Measurements from ENCODE around the gene RREB1.

Gene RREB1

DNA sequence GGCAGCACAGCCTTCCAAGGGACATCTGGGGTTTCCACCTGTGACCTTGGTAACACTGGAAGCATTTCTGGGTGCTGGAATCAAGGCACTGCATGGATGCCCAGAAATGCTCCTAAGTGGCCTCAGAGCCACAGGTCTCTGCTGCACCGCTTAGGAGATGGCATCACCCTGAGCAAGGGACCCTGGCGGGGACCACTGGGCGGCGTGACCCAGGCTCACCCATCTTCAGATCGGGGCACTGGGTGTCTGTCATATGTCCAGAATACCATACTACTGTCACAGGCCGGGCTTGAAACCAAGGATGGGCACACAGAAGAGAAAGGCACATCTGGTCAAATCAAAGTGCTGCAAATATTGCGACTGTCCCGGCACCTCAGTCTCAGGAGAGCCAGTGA is 159.3 kb downstream of the RREB1 start:
- TF ChIP-seq, protein P1, sequence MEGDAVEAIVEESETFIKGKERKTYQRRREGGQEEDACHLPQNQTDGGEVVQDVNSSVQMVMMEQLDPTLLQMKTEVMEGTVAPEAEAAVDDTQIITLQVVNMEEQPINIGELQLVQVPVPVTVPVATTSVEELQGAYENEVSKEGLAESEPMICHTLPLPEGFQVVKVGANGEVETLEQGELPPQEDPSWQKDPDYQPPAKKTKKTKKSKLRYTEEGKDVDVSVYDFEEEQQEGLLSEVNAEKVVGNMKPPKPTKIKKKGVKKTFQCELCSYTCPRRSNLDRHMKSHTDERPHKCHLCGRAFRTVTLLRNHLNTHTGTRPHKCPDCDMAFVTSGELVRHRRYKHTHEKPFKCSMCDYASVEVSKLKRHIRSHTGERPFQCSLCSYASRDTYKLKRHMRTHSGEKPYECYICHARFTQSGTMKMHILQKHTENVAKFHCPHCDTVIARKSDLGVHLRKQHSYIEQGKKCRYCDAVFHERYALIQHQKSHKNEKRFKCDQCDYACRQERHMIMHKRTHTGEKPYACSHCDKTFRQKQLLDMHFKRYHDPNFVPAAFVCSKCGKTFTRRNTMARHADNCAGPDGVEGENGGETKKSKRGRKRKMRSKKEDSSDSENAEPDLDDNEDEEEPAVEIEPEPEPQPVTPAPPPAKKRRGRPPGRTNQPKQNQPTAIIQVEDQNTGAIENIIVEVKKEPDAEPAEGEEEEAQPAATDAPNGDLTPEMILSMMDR (IDR thresholded peaks at IDR 0.05), result no peak

DNA sequence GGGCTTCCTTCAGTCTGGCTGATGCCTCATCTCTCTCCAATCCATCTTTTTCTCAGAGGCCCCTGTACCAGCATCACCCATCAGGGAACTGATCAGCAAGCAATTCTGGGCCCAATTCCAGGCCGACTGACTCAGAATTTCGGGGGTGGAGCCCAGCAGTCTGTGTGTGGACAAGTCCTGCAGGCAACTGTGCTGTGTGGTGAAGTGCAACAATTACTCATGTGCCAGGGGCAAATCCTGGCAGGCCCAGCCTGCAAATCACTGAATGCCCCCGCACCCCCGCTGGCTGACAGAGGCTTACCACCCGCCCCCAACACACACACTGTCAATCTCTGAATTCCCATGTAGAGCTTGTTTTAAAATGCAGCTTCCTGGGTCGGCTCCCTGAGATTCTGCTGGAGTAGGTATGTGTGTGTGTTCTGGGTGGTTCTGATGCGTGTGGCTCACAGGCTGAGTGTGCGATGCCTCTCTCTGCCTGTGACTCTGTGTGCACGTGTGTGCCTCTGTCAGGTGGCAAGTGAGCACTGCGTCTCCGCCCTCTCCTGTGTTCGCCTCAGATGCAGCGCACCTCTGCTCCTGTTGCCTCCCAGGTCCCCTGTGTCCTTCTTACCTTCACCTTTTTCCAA is 159.8 kb downstream of the RREB1 start:
- TF ChIP-seq, protein P1 (IDR thresholded peaks at IDR 0.05), result no peak

DNA sequence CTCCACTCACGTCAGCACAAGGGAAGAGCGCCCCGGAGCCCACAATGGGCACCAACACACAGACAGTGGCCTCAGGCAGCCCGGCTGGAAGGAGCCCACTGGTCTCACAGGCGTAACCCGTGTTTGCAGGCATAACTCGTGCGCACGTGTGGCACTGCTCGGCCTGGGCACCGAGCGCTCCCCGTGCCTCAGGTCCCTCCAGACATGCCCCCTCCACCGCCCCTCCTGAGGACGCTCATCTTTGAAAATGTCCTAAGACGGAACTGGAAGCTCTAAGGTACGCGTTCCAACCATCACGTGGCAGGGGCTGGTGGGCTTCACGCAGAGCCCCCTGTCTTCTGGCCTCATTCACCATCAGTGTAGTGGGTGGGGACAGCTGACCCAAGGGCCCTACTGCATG is 160.6 kb downstream of the RREB1 start:
- TF ChIP-seq, protein P1 (IDR thresholded peaks at IDR 0.05), result no peak

DNA sequence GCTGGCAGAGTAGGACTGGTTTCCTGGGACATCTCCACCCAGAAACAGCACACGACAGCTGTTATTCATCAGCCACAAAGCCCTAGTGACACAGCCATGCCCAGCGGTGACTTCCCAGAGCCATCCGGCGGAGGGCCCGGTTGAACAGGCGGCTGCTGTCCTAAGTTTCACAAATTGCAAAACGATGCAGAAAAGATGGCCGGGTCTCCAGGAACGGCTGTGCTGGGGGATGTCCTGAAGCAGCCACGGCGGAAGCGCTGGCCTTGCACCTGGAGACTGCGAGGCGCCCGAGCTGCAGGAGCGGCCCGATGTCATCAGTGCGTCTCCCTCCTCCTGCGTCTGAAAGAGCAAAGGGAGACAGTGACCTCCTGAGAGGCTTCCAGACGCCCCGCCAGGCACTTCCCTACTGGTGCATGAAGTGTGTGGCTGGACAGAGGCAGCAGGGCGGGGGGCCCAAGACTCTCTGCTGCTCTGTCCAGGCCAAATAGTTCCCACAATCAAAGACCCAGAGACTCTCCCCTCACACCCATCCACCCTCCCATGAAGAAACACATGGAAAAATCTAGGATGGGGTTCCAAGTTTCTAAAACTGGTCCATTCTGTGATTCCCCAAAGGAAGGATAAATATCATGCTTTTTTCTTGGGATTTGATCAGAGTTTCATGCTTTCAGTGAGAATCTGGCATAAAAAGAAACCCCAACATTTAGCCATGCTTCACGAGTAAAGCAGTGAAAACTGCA is 161.2 kb downstream of the RREB1 start:
- TF ChIP-seq, protein P1 (IDR thresholded peaks at IDR 0.05), result no peak

DNA sequence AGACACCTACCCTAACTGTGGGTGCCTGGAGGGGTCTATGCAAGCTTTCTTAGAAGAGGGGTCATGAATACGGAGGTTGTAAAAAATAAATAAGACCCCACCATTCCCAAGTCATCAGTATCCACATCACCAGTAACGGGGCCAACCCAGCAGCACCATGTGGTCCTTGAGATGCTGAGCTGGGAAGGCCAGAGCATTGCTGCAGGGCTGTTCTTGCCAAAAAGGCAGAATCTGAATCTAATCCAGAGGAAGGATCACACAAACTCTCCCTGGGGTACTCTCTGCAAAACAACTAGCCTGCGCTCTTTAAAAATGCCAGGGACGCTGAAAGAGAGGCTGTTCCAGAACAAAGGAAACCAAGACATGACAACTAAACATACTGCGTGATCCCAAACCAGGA is 162.1 kb downstream of the RREB1 start:
- TF ChIP-seq, protein P1 (IDR thresholded peaks at IDR 0.05), result no peak

DNA sequence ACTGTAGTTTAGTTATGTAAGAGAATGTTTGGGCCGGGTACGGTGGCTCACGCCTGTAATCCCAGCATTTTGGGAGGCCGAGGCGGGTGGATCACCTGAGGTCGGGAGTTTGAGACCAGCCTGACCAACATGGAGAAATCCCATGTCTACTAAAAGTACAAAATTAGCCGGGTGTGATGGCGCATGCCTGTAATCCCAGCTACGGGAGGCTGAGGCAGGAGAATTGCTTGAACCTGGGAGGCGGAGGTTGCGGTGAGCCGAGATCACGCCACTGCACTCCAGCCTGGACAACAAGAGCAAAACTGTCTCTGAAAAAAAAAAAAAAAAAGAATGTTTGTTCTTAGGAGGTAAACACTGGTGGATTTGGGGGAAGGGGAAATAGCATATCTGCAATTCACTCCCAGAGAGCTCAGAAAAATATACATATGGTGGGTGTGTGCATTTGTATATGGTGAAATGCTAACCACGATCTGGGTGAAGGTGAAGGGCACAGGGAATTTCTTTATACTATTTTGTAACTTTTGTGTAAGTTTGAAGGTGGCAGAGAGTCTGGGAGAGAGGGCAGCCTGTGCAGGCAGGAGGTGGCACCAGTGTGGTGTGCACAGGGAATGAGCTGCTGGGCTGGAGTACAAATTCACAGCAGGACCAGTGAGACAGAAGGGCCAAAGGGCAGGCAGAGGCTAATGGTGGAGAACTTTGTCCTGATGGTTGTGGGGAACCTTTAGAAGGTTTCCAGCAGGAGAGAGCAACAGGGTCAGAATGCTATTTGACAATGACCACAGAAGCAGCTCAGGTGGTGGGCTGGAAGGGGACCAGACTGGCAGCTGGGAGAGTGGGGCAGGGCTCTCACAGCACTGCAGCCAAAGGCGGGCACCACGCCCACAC is 162.8 kb downstream of the RREB1 start:
- TF ChIP-seq, protein P1 (IDR thresholded peaks at IDR 0.05), result no peak

DNA sequence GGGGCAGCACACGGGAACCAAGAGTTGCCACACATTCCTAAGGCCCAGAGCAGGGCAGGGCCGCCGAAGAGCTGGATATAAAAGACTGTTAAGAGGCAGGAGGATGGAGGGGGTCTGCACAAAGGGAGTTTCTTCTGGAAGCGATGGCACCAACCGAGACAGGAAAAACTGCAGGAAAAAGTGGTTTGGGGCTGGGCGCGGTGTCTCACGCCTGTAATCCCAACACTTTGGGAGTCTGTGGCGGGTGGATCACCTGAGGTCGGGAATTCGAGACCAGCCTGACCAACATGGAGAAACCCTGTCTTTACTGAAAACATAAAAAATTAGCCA is 163.4 kb downstream of the RREB1 start:
- TF ChIP-seq, protein P1 (IDR thresholded peaks at IDR 0.05), result no peak

Measured in LNCAP (cell line).